ENCODE results near the gene ZNF362.

The ZNF362 gene

DNA sequence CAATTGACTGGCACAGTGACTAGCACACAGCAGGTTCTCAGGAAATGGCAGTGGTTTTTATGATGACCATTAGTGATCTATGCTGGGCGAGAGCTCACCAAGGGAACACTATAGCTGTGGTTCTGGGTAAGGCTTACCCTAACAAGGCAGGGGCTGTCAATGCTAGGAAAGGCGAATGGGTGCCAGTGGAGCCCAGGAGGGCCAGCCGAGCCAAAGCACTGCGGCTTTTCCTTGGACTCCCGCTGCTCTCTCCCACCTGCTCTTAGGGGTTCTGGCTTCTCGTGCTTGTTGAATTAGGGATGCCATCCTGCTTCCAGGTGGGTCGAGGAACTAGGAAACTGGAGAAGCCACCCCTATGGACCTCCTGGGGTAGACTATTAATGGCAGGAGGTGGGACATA, 74.6 kb downstream of the ZNF362 start:
- no peak for DNase-seq

DNA sequence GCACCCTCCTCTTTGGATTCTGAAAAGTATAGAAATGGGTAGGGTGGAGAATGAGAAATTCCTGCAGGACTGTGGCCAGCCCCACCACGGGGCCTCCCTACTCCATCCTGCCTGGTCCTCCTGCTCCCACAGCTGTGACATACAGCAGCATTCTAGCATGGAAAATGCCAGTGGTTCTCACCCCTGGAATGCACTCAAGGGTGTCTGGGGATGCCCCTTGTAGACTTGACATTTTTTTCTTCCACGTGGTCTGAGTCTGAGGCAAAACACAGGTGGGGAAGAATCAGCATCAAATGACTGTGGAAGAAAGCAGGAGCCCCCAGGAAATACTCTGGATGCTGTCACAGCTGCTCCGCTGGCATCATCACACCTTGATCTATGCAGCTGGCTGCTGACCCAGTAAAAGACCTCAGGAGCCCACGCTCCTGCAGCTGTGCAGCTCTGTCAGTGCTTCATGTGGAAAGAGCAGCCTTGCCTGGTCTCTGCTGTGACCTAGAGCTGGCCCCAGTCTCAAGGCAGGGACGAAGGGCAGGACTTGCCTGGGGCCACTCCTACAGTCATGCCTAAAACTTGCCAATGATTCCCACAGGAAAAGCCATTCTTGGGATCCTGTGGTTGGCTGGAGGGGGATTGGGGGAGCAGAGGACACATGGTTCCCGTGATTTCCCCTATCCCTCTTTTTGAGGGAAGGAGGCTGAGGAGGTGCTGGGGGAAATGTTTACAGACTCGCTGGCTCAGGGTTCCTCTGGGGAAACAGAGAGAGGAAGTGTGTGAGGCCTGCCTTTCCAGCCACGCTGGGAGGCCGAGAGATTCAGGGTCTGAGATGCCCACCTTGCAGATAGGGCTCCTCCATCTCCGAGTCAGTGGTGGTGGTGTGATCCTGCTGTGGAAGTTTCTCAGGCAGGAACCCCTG, 75.4 kb downstream of the ZNF362 start:
- DNase-seq, result no peak

DNA sequence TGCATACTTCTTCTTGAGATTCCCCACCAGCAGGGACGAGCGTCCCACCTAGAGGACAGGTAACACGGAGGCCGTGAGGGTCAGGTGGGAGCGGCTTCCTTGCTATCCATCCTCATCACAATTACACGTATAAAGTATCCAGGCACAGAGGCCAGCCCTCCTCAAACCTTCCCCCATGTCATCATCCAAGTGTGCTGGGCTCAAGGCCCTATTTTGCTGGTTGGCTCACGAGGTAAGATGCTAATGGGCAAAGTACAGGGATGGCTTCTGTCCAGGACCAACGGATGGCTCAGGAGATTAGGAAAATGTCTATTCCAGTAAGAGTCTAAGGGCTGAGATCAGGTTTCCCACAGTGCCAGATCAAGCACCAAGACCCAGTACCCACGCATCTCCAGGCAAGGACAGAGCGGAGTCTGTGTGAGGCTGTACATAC, 76.1 kb downstream of the ZNF362 start:
- DNase-seq, result no peak

DNA sequence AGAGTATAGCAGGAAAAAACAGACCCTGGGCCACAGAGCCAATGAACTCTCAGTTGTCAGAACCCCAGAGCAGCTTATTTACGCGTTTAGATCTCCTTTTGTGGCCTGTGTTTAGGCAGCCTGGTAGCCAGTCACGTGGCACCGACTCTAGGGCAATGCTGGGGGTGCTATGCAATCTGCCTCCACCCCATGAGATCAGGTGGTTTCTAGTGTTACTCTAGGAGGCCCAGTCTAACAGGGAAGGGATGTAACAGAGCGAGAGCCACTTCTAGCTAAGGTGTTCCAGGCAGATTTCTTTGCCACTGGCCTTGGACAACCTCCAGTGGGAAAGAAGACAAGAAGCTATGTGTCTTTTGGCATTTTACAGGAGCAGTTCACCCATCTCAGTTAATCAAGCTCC, 76.6 kb downstream of the ZNF362 start:
- no peak for DNase-seq

DNA sequence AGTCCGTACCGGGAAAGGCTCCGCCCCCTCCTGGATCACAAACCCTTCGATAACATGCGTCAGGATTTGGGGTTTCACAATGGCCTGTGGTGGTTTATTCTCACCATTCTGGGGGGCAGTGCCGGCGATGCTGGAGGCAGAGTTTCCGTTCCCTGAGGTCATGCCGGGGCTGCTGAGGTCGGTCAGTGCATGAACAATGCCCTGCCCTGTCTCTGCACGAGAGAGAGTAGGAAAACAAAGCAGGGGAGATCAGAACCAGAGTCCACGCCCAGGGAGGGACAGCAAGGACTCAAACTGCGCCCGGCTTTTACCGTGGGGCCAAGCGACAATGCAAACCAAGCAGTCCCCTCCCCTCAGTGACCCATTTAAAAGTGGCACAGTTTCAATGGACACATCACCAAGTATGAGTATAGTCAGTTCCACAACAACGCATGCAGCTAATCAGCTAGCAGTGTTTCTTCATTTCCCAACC, 77.8 kb downstream of the ZNF362 start:
- DNase-seq, result no peak

DNA sequence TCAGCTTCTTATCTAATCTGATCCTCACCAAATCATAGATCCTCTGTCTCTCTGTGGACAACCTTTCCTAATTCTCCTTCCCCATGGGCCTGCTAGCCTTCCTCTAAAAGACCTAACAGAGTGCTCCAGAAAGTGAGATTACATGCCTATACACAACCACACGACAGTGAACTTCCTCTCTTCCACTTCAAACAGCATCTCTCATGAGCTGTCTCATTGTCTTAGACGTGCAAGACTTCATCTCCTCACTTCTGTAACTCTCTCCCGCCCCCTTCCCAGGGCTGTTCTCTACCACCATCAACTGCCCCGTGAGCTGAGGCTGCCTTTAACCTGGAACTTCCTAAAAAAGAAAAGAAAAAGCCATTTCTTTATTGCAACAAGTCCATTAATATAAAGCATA, 78.7 kb downstream of the ZNF362 start:
- DNase-seq, result no peak

DNA sequence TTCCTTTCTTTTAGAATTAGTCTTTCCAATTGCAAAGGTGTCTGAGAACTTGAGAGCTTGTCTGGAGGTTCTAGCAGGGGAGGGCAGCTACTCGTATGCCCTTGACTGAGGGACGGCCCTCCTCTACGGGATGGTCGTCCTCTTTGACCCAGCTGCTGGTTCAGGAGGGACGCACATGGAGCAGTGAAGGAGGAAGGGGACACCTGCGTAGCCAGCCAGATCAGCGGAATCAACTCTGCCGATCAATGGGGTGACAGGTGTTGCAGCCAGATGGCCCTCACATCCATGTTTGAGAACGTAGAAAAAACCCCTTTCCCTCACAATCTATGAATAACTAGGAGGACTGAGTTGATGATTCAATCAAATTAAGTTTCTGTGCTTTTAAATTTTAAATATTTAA, 80.3 kb downstream of the ZNF362 start:
- DNase-seq, result no peak

DNA sequence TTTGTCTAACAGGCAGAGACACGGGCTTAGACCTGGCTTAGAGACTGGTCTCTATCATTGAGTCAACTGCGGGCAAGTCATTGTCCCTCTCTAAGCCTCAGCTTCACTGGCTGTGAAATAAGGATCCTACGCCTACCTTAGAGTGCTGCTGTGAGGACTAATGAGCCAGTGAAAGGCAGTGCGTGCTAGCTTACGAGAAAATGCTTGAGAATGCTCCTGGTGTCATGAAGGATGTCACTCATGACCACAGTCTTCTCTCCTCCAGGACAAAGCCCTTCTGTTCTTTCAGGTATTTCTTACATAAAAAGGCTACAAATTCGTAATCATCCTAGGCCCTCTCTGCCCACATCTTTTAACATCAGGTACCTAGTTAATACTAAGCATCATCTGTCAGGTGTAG, 81.1 kb downstream of the ZNF362 start:
- no peak for DNase-seq

DNA sequence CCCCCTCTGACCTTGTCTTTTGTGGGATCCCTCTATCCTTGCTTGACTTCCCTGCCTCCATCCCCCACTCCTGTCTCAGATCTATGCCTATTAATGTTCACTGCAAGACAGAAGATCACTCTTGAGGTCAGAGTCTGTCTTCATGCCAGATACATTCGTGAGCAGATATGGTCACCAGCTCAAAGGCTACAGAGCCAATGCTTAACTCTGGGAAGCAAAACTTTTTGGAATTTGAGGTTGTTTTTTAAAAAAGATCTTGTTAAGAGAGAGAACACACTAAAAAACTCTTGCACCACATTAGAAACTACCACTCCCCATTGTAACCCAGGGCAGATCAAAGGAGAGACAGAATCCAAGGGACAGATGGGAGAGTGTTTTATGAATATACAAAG, 81.8 kb downstream of the ZNF362 start:
- no peak for DNase-seq

DNA sequence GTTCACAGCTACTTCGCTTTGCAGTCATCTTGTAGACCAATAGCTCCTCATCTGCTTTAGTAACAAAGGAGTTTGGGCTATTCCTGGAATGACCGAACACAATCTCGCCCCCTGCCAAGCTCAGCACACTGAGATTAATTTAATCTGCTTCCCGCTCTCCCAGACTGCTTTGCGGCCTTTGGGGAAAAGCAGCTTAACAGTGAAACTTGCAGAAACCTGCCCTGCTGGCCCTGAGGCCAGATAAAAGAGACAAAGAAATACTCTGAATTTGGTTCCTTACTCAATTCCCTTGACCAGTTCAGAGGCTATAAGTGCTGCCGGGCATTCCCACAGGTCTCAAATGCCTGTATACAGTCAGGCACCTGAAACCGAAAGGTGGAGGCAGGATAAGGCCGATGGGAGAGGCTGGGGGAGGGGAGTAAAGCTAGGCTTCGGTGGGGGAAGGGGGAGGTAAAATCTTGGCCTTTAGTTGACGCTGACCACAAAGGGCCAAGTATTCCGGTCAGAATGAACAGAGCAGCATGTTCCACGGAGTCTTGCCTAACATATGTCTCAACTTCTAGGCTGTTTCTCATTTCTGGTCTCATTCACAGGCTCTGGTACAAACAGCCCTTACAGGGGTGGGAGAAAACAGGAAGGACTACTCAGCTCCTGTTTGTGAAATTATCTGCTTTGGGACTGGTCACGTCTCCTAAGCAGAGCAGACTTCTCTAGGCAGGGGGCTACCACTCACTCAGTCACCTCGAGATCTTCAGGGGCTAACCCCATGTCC, 82.3 kb downstream of the ZNF362 start:
- DNase-seq, result no peak

DNA sequence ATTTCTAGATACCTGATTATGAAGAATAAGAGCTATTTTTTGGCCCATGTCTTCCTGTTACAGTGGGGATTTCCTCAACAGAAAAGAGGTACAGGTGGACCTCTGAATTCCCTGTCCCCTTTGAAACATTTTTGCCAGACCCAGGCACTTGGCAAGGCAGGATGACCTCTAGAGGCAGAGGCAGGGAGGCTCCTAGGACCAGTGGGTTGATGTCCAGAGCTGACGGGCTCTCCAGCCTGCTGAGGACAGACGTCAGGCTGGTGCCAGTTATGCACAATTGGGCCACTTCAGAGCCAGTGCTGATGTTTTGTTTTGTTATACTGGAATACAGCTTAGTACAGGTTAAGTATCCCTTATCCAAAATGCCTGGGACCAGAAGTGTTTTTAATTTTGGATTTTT, 83.1 kb downstream of the ZNF362 start:
- no peak for DNase-seq

DNA sequence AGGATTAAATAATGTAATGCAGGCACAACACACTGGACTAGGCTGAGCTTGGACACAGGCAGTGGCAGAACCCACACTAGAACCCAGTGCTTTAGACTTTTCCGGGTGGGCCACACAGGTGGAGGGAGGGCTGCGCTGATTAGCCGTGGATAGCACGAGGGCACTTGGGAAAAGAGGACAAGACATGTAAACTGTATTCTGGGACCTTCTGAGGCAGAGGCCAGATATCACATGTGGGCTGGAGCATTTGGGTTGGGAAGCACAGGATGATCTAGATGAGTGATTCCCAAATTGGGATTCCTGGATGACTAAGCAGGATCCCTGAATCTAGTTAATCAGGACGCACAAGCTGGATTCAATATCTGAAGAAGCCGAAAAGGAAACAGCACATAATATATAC, 84.9 kb downstream of the ZNF362 start:
- DNase-seq, result no peak

DNA sequence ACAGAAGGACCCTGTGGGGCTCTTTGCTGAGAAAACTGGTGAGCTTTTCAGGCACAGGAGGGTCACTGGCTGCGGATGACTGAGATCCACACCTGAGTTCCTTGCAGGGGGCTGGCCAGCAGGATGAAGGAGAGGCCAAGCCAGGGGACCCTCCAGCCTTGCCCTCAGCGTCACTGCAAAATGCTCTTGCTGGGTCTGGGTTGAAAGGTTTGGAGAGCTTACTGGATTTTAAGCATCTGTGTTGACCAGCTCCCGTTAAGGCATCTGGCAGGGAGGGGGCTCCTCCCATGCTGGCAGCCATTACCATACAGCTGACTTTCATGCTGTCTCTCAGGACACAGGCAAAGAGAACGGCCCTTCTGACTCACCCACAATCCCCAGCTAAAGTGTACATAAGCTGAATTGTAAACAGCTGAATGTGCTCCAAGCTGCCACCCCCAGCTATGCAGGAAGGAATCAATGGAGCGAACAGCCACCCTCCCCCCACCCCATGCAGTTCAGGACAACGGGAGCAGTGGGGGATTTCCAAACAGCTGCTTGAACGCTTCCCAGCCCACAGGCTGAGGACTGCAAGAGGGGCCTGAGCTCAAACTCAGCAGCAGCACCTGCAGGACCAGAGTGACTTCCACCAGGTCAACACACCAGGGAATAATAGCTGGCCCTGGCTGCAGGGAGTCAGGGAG, 85.9 kb downstream of the ZNF362 start:
- peak; percentile 30 for DNase-seq

DNA sequence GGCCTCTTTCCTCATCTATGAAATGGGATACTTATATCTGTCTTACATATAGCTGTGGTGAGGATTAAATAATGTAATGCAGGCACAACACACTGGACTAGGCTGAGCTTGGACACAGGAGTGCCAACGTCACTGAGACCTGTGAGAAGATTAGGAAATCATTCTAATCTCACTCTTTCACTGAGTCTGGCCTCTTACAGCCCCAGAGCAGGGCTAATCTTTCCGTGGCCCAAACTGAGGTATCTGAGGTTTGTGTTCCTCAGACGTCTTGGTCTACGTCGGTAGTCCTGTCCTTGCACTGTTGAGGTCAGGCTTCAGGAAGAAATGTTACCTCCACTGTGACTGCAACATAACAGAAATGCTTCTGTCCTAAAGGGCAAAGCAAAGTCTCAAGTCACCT, 87.2 kb downstream of the ZNF362 start:
- DNase-seq, result no peak

DNA sequence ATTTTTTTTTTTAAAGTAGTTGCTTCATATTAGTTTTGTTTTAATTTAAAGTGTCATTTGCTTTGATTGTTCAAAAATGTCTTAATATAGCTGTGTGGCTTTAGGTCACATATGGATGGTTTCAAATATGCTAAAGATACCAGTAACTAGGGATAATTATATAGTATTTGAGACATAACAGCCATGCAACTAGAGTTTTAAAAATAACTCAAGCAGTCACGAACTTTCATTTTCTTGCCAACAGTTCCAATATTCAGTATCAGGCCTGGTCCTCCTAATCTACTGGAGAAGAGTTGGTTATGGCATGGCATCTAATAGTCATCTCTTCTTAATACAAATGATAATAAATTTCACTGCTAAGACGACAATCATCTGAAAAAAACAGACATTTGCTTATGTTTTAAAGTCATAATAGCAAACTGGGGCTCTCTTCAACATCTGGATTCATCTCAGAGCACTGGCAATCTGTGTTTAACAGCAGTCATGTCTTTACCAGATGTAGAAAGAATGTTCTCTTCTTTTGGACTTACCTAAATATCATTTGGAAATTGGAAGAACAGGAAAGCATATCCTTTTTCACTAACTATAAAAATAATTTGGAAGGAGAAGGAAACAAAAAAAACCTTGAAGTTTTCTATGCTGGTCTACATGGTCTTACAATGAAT, 88.7 kb downstream of the ZNF362 start:
- DNase-seq, result no peak

DNA sequence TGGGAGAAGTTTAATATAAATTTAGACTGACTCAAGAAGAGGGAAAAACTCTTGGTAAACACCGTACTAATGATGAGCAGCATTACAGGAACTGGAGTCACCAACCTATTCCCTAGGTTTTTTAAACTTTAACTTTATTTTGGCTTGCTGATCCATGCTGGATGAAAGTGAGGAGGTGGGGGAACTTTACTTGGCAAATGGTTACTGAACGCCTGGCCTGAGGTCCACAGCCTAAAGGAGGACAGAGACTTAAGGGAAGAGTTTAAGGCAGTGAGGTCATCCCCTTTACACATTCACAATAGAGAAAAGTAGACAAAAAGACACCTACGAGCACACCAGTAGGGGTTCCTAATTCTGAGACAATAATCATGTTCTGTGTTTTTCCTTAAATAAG, 90.2 kb downstream of the ZNF362 start:
- no peak for DNase-seq

DNA sequence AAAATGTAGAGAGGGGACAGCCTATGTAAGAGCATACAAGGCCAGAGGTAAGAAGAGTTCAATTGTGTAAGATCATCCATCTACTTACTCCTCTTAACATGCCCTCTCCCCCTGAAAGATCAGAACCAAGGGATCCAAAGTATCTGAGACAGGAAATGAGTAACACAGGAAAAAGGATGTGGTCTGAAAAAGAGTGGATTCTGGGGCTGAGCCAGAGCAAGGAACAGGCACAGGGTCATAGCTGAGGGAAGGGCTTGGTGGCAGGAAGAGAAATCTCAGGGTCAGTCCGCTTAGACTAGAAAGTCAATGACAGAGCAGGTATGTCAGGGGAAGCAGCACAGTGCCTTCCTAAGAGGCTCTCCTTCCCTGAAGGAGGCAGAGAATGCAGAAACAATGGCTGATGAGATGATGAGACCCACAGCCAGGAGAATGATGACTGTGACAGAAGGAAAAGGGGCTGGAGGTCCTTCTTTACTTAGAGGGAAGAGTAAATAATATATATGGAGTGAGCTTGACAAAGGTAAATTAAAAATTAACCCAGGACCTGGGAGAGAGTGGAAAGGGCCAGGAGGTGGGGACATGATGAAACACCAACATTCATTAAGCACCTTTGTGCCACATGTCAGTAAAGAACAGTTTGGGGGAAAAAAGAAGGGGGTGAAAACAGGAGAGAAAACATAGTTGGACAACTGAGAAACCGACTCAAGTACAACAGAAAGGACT, 90.8 kb downstream of the ZNF362 start:
- DNase-seq, result no peak

DNA sequence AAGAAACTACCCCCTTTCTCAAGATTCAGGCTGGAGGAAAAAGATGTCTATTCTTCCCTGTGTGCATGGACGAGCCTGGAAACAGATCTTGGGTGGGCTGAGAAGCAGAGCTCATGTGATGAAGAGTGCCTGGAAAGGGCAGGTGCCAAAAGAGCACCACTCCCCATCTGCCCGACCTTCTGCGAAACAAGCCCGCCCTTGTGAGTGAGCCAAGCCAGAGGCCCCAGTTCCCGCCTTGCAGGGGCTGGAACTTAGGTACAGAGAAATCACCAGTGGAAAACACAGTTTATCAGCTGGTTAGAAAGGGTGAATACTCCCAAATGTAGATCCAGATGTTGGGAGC, 91.3 kb downstream of the ZNF362 start:
- DNase-seq, result no peak

DNA sequence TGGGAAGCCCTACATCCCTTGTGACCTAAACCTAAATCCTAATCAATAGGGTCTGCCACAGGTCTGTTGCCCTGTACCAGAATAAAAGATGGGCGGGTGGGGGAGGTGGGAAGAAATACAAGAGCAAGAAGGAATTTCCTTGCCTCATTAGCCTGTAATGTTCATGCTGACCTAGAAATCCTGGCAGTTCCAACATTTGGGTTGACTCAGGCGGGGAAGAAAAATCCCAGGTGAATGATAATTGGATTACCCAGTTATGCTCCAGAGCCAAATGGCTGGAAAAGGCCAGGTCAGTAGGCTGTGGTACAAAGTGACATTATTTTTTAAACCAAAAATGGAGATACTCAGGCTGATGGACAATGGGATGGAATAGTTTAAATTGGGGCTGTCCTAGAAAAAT, 91.9 kb downstream of the ZNF362 start:
- no peak for DNase-seq

DNA sequence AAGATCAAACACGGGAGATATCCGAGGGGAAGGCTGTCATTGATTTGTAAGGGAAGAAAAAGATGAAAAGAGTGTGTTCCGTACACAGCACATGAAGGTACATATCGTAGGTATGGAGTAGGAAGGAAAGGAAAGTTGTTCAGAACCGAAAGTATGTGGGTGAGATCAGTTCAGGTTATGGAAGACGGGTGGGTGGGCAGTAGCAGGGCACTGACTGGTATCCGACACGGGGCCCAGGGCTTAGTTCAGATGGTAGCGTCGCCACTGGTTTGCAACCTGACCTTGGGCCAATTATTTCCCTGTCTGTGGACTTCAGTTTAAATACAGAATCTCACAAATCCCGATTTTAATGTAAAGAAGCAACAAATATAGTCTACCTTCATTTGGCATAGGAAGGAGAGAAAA, 92.4 kb downstream of the ZNF362 start:
- no peak for DNase-seq

DNA sequence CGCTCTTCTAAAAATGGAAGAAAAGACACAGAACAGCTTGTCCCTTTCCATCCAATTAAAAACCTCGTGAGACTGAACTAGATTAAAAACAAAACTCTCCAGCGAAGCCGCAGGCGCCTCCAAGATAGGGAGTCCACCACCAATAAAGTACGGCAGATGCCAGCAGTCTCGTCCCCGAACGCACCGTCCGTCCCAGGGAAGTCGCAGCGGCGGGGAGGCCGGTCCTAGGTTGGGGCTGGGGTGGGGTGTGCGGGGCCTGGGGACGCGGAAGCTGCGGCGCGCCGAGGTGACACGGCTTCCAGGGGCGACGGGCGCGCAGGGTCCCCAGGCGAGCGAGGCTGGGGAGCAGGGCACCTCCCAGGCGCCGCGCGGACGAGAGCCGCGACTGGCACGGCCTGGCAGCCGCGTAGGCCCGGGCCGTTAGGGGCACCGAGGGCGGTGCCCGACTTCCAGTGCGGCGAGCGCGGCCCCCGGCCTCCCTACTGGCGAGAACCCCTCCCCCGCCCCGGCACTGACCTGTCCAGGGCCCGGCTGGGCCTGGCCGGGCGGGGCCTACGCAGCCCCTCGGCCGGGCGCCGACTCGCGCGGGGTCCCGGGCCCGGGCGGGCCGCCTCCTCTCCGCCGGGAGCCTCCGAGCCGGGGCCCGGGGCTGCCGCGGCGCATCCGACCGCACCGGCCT, 92.9 kb downstream of the ZNF362 start:
- DNase-seq, result no peak
